GM21360 (cell line): ENCODE results near the gene TAF1C.
A peak's percentile ranks its signal among the peaks of the same experiment; 100 is the strongest.

Source experiments
- ATAC-seq: cut with Tn5 transposase; IDR thresholded peaks from one replicate; pipeline ENCODE4 v1.9.1; 2021; ENCODE audit warnings: mild to moderate bottlenecking, moderate library complexity; ENCODE audit not compliant: unreplicated experiment

TAF1C gene

GRCh38 chr16:84161801-84162200, 25.1 kb downstream of the TAF1C start:
- ATAC-seq = no peak

- ATAC-seq = no peak
Measured at GRCh38 chr16:84161037-84161436, 25.8 kb downstream of the TAF1C start.

GRCh38 chr16:84159800-84160199, 27.1 kb downstream of the TAF1C start:
- ATAC-seq = no peak

- no peak for ATAC-seq
Measured at GRCh38 chr16:84159007-84159406, 27.9 kb downstream of the TAF1C start.

GRCh38 chr16:84156342-84156784, 30.5 kb downstream of the TAF1C start:
- ATAC-seq = no peak

- ATAC-seq = no peak
Measured at GRCh38 chr16:84155771-84156170, 31.1 kb downstream of the TAF1C start.

- no peak for ATAC-seq
Measured at GRCh38 chr16:84155226-84155625, 31.6 kb downstream of the TAF1C start.

- no peak for ATAC-seq
Measured at GRCh38 chr16:84153660-84154214, 33.1 kb downstream of the TAF1C start.

GRCh38 chr16:84150926-84151325, 35.9 kb downstream of the TAF1C start:
- no peak for ATAC-seq

DNA sequence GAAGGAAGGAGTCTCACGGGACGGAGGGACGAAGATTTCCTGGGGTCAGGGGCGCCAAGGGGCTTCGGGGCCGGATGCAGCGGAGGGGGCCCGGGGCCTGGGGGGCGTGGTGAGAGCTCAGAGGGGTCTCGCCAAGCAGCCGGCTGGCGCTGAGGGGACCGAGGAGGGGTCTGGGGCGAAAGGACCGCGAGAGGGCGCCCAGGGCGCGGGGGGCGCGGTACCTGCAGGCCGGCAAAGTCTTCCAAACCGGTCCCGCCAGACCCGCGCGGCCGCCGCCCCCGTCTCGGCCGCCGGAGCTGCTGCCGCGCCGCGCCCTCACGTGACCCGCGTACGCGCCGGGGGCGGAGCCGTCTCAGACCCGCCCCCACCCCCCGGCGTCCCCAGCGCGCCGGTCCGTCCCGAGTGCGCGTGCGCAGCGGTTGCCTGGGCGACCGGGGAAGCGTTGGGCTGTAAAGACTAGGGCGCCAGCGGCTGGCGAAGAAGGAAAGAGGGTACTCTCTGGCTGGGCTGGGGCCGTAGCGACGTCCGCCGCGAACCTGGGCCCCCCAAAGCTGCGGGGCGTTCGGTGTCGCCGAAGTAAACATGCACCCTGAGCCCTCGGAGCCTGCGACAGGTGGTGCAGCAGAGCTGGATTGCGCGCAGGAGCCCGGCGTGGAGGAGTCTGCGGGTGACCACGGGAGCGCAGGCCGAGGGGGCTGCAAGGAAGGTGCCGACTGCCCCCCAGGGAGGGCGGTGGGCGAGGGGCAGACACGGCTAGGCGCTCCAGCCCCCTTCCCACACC, 41.8 kb downstream of the TAF1C start, which contains the start of the genes DNAAF1 and HSDL1:
TSS of gene DNAAF1 (plus strand) at position 450 of the 781 bp plus-strand sequence. CDS start at position 583, 133 bp downstream.
TSS of gene HSDL1 (minus strand) at position 319 of the 781 bp plus-strand sequence. CDS start 13,856 bp downstream, outside the sequence.
- peak; percentile 81 for ATAC-seq

DNA sequence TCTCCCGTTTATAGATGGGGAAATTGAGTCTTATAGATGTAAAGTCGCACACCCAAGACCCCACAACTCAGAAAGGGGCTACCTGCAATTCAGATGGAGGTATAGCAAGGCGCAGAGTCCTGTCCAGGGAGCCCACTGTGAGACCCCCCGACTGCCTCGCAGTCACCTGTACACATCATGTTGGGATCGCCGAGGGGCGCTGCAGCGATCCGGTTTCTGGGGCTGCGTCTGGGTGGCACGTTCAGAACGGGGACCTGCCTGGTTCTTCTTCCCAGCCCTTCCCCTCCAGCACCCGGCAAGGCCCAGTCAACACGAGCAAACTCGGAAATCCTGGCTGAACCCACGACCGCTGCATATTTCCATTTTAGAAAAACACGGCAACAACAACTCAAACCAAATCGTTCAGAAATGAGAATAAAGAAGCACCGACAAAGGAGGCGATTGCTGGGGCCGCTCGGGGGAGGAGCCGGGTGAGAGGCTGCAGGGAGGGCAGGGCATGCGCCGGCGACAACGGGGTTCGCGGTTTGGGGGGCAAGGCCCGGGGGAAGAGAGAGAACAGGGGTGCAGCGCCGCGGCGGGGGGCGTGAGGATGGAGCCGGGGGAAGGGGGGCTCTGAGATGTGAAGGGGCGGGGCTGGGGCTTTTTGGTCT, 42.5 kb downstream of the TAF1C start:
- no peak for ATAC-seq

DNA sequence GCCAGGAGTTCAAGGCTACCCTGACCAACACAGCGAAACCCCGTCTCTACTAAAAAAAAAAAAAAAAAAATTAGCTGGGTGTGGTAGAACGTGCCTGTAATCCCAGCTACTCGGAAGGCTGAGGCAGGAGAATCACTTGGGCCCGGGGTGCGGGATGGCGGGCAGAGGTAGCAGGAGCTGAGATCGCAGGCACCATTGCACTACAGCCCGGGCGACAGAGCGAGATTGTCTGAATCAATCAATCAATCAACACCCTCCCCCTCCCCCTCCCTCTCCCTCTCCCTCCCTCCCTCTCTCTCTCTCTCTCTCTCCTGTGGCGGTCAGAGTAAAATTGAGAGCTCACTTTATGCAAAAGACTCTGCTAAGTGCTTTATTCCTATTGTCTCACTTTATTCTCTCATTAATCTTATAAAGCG, 43.1 kb downstream of the TAF1C start:
- ATAC-seq = no peak

DNA sequence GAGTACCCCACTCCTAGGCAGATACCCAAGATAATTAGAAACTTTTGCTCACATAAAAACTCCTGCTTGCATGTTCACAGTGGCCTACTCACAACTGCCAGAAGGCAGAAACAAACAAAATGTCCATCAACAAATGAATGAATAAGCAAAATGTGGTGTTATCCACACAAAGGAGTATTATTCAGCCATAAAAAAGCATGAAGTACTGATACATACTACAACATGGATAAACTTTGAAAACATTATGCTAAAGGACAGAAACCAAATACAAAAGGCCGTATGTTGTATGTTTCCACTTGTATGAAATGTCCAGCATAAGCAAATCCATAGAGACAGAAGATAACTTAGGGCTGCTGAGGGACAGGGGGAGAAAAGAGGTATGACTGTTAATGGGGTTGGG, 43.8 kb downstream of the TAF1C start:
- ATAC-seq = no peak

DNA sequence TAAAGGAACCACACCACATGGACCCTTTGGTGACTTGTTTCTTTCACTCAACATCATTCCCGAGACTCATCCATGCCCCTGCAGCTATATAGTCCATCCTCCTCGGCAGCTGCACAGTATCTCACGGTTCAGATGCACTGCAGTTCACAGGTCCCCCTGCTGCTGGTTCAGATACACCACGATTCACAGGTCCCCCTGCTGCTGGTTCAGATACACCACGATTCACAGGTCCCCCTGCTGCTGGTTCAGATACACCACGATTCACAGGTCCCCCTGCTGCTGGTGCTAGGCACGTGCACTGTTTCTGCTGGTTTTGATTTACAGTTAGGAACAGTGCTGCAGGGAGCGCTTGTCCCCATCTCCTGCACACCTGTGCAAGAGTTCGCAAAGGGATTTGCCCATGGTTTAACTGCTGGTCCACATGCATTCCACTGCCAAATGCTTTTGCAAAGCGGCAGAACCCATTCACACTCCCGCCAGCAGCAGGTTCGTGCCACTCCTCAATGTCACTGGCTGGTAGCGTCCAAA, 45.6 kb downstream of the TAF1C start:
- no peak for ATAC-seq

GRCh38 chr16:84139628-84140258, 47.1 kb downstream of the TAF1C start:
- ATAC-seq = no peak

- ATAC-seq = peak; percentile 71
Measured at GRCh38 chr16:84138824-84139627, 47.8 kb downstream of the TAF1C start.

DNA sequence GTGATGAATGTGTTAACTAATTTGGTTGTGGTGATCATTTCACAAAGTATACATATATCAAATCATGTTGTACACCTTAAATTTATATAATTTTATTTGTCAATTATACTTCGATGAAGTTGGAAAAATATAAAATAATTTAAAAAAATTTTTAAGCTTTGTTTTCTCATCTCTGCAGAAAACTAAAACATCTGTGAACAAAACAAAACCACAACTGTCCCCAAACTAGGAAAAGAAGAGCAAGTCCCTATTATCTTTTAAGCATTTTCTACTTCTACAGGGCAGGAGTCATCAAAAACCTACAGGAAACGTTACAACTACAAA, 48.4 kb downstream of the TAF1C start:
- no peak for ATAC-seq

DNA sequence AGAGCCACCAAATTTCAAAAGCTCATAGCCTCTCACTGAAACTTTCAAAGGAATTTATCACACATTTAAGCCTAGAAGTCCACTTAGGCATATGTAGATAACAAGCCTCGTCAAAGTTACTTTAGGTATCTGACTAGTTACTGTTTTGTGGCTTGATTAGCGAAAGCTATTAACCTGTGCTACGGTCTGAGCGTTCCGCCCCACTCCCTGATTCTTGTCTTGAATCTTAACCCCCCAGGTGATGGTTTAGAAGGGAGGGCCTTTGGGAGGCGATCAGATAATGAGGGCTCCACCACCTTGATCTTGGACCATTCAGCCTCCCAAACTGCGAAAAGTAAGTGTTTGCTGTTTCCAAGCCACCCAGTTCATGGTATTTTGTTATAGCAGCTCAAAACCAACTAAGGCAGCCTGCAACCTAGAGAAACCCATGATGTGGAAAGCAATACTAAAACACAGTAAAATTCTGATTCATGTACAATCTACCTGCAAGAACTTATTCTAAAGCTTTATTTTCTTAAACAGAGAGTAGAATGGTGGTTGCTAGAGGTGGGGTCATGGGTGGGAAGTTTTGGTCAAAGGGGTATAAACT, 49.0 kb downstream of the TAF1C start:
- ATAC-seq = no peak

GRCh38 chr16:84137287-84137686, 49.6 kb downstream of the TAF1C start:
- no peak for ATAC-seq
